NCI-H2029 (cell line): ENCODE results near the gene YWHAE.
"Not testable (repeated sequence)": the region's sequence is repeated elsewhere in the genome, so short reads cannot be mapped to it uniquely, and the experiment has no call there.

Experiments
- DNase-seq: peaks from one replicate; lab custom pipeline; 2025; lab: John Stamatoyannopoulos, UW

YWHAE gene

GRCh38 chr17:1399679-1400512 lies at the start of gene YWHAE:
TSS of gene YWHAE (minus strand) at chr17:1400222. CDS start at chr17:1400110, 112 bp downstream.
- DNase-seq: peak; percentile 85

DNA sequence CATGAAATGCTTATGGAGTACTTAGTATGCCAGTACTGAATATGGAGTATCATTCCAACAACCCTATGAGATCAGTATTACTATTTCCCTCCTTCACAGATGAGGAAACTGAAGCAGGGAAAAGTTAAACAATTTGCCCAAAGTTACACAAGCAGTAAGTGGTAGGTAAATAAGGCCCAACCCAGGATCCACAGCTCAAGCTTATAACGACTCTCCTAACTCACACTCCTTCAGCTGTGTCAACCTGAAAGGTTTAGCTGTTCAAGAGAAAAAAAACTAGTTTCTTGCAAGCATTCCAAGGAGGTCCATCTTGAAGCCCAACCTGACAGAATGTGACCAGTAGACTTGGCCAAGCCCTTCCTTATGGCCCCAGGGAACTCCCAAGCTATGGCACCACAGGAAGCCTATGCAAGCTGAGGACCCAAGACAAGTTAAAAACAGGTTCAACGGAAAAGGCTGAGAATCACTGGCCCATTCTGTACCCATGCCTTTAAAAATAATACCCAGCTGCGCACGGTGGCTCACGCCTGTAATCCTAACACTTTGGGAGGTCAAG lies 49.5 kb upstream of the YWHAE start:
- DNase-seq: no peak

DNA sequence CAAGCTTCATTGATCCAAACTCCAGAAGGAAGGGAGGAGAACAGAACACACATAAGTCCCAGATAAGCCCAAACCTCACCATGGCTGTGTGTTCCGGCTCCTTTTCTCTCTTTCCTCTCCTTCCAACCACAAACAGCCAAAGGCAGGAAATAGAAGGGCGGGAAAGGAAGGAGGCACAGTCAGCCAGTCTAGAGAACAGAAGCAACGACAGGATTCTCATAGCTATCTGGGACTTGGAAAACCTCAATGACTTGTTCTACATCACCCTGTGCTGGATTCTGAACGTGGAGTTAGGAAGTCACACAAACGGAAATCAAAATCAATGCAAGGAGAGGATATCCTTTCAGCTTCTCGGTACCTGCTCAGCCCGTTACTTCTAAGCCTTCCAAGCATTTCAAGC lies 47.0 kb upstream of the YWHAE start:
- no peak for DNase-seq

GRCh38 chr17:1446201-1446600 lies 46.2 kb upstream of the YWHAE start:
- no peak for DNase-seq

DNA sequence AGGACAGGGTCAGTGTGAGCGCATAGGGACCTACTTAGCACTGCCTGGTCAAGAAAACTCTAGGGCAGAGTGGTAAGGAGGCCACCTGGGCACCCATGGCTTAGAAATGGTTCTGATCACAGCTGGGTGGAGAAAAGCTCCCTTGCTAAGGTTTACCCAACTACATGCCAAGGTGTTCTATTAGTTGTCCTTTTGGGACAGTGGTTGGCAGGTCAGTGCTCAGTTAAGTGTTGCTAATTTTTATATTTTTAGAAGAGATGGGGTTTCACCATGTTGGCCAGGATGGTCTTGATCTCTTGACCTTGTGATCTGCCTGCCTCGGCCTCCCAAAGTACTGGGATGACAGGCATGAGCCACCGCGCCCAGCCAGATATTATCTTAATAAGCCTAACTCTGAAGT lies 45.7 kb upstream of the YWHAE start:
- DNase-seq: not testable (repeated sequence)

- not testable (repeated sequence) for DNase-seq
Observed at GRCh38 chr17:1442721-1443120, 42.7 kb upstream of the YWHAE start.

GRCh38 chr17:1442187-1442586 lies 42.2 kb upstream of the YWHAE start:
- no peak for DNase-seq

DNA sequence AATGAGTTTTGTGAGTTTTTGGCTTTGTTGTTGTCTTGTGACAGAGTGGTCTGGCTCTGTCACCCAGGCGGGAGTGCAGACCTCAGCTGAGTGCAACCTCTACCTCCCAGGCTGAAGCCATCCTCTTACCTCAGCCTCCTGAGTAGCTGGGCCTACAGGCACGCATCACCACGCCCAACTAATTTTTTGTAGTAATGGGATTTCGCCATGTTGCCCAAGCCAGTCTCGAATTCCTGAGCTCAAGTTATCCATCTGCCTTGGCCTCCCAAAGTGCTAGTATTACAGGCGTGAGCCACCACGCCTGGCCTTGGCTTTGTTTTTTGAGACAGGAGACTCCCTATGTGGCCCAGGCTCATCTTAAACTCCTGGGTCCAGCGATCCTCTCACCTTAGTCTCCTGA lies 40.9 kb upstream of the YWHAE start:
- DNase-seq: no peak

GRCh38 chr17:1438593-1439083 lies 38.6 kb upstream of the YWHAE start:
- DNase-seq: no peak

DNA sequence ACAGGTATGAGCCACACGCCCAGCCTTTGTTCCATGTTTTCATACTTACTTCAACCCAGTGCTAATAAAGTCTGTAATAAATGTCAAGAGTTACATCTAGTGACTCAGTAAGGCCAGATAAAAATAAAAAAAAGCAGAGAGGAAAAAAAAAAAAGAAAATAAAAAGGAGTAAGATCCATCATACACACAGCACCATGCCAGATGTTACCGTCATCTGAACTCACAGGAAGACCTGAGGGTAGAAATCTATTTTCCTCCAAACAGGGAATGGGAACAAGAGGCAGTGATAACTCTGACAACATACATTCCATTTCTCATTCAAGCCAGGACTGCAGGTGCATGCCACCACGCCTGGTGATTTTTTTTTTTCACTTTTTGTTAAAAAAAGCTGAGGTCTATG lies 35.3 kb upstream of the YWHAE start:
- DNase-seq: no peak

DNA sequence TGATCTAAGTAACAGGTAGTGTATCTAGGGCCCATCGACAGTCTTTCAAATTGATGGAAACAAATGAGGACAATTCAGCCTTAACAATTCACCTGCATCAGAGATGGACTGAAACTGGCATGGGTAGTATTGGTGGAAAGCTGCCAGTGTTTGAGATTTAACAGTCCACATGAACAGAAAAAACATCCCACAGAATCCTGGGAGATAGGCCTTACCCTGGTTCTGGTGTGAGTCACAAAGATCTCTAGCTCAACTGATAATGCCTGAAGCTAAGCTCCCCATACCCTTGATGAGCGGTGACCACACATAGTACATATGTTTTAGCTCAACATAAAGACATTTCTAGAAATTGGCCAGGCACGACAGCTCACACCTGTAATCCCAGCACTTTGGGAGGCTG lies 34.1 kb upstream of the YWHAE start:
- DNase-seq: no peak

GRCh38 chr17:1431631-1432104 lies 31.6 kb upstream of the YWHAE start:
- no peak for DNase-seq

DNA sequence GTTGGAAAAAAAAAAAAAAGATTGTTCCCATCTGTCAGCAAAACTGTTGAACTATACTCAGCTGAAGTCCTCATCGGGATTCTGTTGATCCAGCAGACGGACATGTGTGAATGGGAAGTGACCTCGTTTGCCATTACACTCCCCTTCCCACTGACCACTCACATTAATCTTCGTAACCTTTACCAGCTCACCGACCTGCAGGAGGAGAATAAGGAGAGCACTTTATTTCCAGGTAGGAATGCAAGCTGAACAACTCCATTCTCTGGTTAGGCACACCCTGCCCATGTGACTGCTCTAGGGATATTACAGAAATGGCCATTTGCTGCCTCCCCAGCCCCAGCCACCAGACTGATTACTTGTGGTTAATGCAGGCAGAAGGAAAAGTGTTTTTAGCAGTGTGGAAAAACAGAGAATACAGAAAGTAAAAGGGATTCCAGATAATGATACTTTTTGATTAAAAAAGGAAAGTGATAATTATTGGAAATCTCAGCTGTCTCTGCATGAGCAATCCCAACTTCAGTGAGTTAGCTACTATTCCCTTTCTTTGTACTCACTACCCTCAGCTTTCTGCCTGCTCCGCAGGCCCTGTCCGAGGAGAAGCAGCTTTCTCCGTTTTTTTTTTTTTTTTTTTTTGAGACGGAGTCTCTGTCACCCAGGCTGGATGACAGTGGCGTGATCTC lies 23.6 kb upstream of the YWHAE start:
- no peak for DNase-seq

GRCh38 chr17:1422885-1423284 lies 22.9 kb upstream of the YWHAE start:
- no peak for DNase-seq

DNA sequence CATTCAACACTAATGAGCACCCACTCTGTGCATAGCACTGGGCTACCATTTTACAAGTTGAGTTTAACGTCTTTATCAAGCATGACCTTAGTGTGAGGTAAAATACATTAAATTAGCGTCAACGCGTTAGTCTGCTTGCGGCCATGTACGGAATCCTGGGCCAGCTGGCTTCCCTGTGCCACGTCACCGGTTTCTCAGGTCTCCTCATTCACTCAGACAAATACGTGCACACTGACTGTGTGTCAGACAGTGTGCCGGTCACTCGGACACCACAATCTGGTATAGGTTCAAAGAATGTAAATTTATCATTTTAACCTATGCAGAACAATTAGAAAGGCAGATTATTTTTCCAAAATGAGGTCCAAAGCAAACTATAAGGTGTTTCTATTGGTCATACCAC lies 21.4 kb upstream of the YWHAE start:
- DNase-seq: no peak

- no peak for DNase-seq
Observed at GRCh38 chr17:1420981-1421380, 21.0 kb upstream of the YWHAE start.

- no peak for DNase-seq
Observed at GRCh38 chr17:1420163-1420562, 20.1 kb upstream of the YWHAE start.

- not testable (repeated sequence) for DNase-seq
Observed at GRCh38 chr17:1418476-1418875, 18.5 kb upstream of the YWHAE start.

GRCh38 chr17:1416414-1416813 lies 16.4 kb upstream of the YWHAE start:
- DNase-seq: no peak

DNA sequence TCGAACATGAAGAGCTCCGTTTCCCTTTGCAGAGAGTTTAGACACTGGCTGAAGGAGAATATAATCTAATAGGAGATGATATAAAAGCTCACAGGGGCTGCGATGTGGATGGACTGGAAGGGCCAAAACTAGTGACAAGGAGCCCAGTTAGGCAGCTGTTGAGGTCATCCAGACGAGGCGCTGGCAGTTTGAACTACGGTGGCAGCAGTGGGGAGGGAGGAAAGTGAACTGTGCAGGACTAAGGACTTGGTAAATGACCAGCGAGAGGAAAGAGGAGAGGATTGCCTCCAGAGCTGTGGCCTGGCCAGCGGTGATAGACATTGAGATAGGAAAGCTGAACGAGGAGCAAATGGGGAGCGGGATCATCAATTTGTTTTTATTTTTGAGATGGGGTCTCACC lies 14.6 kb upstream of the YWHAE start:
- no peak for DNase-seq

GRCh38 chr17:1414001-1414574 lies 14.1 kb upstream of the YWHAE start:
- no peak for DNase-seq

DNA sequence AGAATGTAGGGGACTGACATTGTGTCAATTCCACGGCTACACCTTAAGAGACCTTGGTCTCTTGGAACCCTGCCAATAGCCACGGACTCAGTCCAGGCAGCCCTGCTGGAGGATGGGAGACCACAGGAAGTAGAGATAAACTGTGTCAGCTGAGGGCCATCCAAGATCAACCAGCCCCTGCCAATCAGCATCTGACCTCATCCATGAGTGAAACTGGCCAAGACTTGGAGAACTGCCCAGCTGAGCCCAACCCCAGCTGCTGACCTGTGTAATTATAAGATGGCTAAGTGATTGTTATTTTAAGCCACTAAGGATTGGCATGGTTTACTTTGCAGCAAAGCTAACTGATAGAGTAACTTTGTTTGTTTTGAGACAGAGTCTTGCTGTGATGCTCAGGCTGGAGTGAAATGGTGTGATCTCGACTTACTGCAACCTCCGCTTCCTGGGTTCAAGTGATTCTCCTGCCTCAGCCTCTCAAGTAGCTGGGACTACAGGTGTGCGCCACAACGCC lies 13.3 kb upstream of the YWHAE start:
- peak; percentile 57 for DNase-seq
